ENCODE results near the gene CDK8. TPM values are rescaled to one million over a fixed set of nuclear protein-coding genes. Genes with fewer than 3 reads are reported as not detected.

The CDK8 gene
- total RNA-seq, 1 experiment from 2014 or later, result 14.5 TPM

- Histone ChIP-seq H3F3A (ENCODE audit: low read length, unreplicated experiment) (no peaks in the 10 kb centered on the region), H3K27me3 (ENCODE audit: low read length) (no peaks in the 10 kb centered on the region), H3K9me2 (replicated peaks; ENCODE audit: low read length) (no peaks in the 10 kb centered on the region), H3K4me3 (ENCODE audit: low read length) (no peak overlapping the region), H2AFZ (ENCODE audit: low read length) (no peak overlapping the region), H3K9ac (ENCODE audit: low read length) (no peak overlapping the region), H3K27ac (ENCODE audit: low read length) (no peak overlapping the region), H3K4me1 (ENCODE audit: insufficient read depth, low read length) (no peaks in the 10 kb centered on the region), H3K4me2 (ENCODE audit: low read length) (no peak overlapping the region), H3K9me3 (ENCODE audit: low read length) (no peaks in the 10 kb centered on the region), H3K36me3 (ENCODE audit: low read depth, low read length) (no peaks in the 10 kb centered on the region), H4K20me1 (ENCODE audit: low read length) (no peaks in the 10 kb centered on the region), H3K79me2 (ENCODE audit: low read length) (no peaks in the 10 kb centered on the region)
- ATAC-seq (no peak), DNase-seq (no peak)
- CTCF ChIA-PET, result no interaction called here
- TF ChIP-seq EZH2 (IDR thresholded peaks at IDR 0.05; ENCODE audit: low read length, unreplicated experiment) (no peak), EZH2phosphoT487 (IDR thresholded peaks at IDR 0.05; ENCODE audit: borderline replicate concordance, low read length) (no peak)
- intact Hi-C loops (cut with micrococcal nuclease), result no loop called here
- POLR2A ChIA-PET (ENCODE audit: unreplicated experiment), result no interaction called here
- BruUV-seq (replicated peaks), result no TSS peak
These were observed 24.8 kb upstream of the CDK8 start for GRCh38 chr13:26229080-26229615.

- ATAC-seq (no peak), DNase-seq (no peak)
- Histone ChIP-seq H3F3A (ENCODE audit: low read length, unreplicated experiment) (no peaks in the 10 kb centered on the region), H3K9me2 (replicated peaks; ENCODE audit: low read length) (no peaks in the 10 kb centered on the region), H3K36me3 (ENCODE audit: low read depth, low read length) (no peaks in the 10 kb centered on the region), H4K20me1 (ENCODE audit: low read length) (no peaks in the 10 kb centered on the region), H3K4me3 (ENCODE audit: low read length) (no peak overlapping the region), H3K9ac (ENCODE audit: low read length) (no peak overlapping the region), H3K4me1 (ENCODE audit: insufficient read depth, low read length) (no peaks in the 10 kb centered on the region), H2AFZ (ENCODE audit: low read length) (no peak overlapping the region), H3K79me2 (ENCODE audit: low read length) (no peaks in the 10 kb centered on the region), H3K4me2 (ENCODE audit: low read length) (no peak overlapping the region), H3K27me3 (ENCODE audit: low read length) (peaks cover 3% of the 10 kb centered on the region), H3K9me3 (ENCODE audit: low read length) (no peaks in the 10 kb centered on the region), H3K27ac (ENCODE audit: low read length) (no peak overlapping the region)
- CTCF ChIA-PET, result no interaction called here
- intact Hi-C loops (cut with micrococcal nuclease), result no loop called here
- no peak for TF ChIP-seq EZH2phosphoT487 (IDR thresholded peaks at IDR 0.05; ENCODE audit: borderline replicate concordance, low read length)
- no peak for TF ChIP-seq EZH2 (IDR thresholded peaks at IDR 0.05; ENCODE audit: low read length, unreplicated experiment)
- no peak for TF ChIP-seq CTCF (conservative IDR thresholded peaks at IDR 0.05; ENCODE audit: low read depth, low read length)
- no TSS peak for BruUV-seq (replicated peaks)
- POLR2A ChIA-PET (ENCODE audit: unreplicated experiment), result no interaction called here
These were observed 23.2 kb upstream of the CDK8 start for GRCh38 chr13:26230703-26231102.

GRCh38 chr13:26236296-26236695 lies 17.6 kb upstream of the CDK8 start:
- Histone ChIP-seq H3F3A (ENCODE audit: low read length, unreplicated experiment) (no peaks in the 10 kb centered on the region), H3K9ac (ENCODE audit: low read length) (no peak overlapping the region), H3K9me2 (replicated peaks; ENCODE audit: low read length) (no peaks in the 10 kb centered on the region), H3K27me3 (ENCODE audit: low read length) (peaks cover 18% of the 10 kb centered on the region), H3K4me1 (ENCODE audit: insufficient read depth, low read length) (no peaks in the 10 kb centered on the region), H3K27ac (ENCODE audit: low read length) (no peak overlapping the region), H2AFZ (ENCODE audit: low read length) (no peak overlapping the region), H4K20me1 (ENCODE audit: low read length) (no peaks in the 10 kb centered on the region), H3K4me3 (ENCODE audit: low read length) (no peak overlapping the region), H3K4me2 (ENCODE audit: low read length) (no peak overlapping the region), H3K36me3 (ENCODE audit: low read depth, low read length) (no peaks in the 10 kb centered on the region), H3K9me3 (ENCODE audit: low read length) (no peaks in the 10 kb centered on the region), H3K79me2 (ENCODE audit: low read length) (no peaks in the 10 kb centered on the region)
- intact Hi-C loops (cut with micrococcal nuclease), result no loop called here
- BruUV-seq (replicated peaks), result no TSS peak
- TF ChIP-seq EZH2 (IDR thresholded peaks at IDR 0.05; ENCODE audit: low read length, unreplicated experiment) (no peak), EZH2phosphoT487 (IDR thresholded peaks at IDR 0.05; ENCODE audit: borderline replicate concordance, low read length) (no peak), CTCF (conservative IDR thresholded peaks at IDR 0.05; ENCODE audit: low read depth, low read length) (no peak)
- POLR2A ChIA-PET (ENCODE audit: unreplicated experiment), result no interaction called here
- CTCF ChIA-PET, result no interaction called here
- ATAC-seq (no peak), DNase-seq (no peak)

Measured in PC-3 (cell line).